T-helper 2 cell treated with Interferon-gamma antibody and Interleukin-4, amounts not matched to agents 5 μg/mL and 100 μg/mL, for 36 hours (primary cell): Measurements from ENCODE around the gene SLC2A10.

Experiments used
- DNase-seq: peaks from one replicate; pipeline ENCODE4 v3.0.0; 2021; ENCODE audit warnings: low spot score
- H3K27ac Mint-ChIP-seq: one replicate; pipeline ENCODE4 v1.8.0; 2021; ENCODE audit warnings: mild to moderate bottlenecking, mixed read lengths
- H3K27me3 Mint-ChIP-seq: one replicate; pipeline ENCODE4 v1.8.0; 2021; ENCODE audit warnings: low read depth, mixed read lengths
- H3K36me3 Mint-ChIP-seq: one replicate; pipeline ENCODE4 v1.8.0; 2021; ENCODE audit warnings: low read depth, mixed read lengths
- H3K4me1 Mint-ChIP-seq: one replicate; pipeline ENCODE4 v1.8.0; 2021; ENCODE audit warnings: low read depth, mixed read lengths
- H3K4me3 Mint-ChIP-seq: one replicate; pipeline ENCODE4 v1.8.0; 2022; ENCODE audit warnings: mild to moderate bottlenecking, moderate library complexity, mixed read lengths
- H3K9me3 Mint-ChIP-seq: one replicate; pipeline ENCODE4 v1.8.0; 2021; ENCODE audit warnings: mixed read lengths

The SLC2A10 gene

DNA sequence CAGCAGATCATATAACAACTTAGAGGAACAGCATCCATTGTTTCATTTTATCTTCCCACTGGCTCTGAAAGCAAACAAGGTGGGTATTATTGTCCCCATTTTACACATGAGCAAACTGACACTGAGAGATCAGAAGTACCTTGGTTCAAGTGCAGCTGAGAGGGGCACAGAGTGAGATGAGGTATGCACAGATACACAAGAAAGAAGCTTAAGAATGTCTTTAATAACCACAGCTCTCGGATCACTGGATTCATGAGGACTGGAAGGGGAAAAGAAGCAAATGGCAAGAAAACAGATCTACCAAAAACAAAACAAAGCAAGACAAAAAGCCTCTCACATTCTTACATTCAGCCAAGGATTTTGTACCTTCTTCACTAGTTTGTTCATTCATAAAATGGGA lies 10.6 kb downstream of the SLC2A10 start:
- no peak for DNase-seq
- H3K4me3 Mint-ChIP-seq: no peak overlapping the region
- peaks cover 4% of the 10 kb centered on the region for H3K27me3 Mint-ChIP-seq
- H3K4me1 Mint-ChIP-seq: no peaks in the 10 kb centered on the region
- H3K9me3 Mint-ChIP-seq: peaks cover 14% of the 10 kb centered on the region
- H3K27ac Mint-ChIP-seq: no peak overlapping the region
- no peaks in the 10 kb centered on the region for H3K36me3 Mint-ChIP-seq

DNA sequence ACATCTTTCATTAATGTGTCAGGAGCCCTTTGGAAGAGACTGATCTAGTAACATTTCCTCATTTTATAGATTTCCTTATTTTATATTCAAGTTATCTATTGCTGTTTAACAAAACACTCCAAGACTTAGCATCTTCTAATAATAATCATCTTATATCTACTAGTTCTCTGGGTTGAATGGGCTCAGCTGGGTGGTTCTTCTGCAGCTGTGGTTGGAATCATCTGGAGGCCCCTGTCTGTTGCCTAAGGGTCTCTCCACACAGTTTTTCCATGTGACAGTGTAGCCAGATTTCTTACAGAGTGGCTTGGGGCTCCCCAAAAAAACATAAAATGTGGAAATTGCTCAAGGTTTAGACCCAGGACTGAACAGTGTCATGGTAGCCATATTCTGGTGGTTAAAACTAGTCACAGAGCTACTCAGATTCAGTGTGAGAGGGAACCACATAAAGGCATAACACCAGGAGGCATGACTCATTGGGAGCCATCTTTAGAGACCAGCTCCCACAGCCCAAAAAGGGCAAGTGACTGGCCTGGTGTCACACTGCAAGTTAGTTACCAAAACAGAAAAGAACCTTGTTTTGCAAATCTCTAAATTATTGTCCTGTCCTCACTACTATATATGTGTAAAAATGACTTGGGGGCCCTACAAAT lies 11.5 kb downstream of the SLC2A10 start:
- H3K9me3 Mint-ChIP-seq: peaks cover 14% of the 10 kb centered on the region
- H3K27ac Mint-ChIP-seq: no peak overlapping the region
- no peak for DNase-seq

DNA sequence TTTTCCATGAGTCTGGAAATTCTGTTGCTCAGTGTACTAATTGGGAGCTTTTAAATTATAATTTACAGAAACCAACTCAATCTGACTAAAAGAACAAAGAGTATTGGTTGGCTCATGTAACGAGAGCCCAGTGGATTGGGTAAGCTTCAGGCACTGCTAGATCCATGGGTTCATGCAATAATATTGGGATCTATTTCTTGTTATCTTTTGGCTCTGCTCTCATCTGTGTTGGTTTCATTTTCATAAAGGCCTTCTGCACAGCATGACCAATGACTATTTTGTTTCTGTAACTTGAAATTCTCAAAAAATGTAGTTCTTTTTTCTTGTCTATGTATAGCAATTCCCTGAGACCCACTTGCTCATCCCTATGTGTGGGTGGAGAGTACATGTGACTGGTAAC lies 12.0 kb downstream of the SLC2A10 start:
- peaks cover 14% of the 10 kb centered on the region for H3K9me3 Mint-ChIP-seq
- H3K27ac Mint-ChIP-seq: no peak overlapping the region
- no peaks in the 10 kb centered on the region for H3K4me1 Mint-ChIP-seq

More for the DNA sequence above, 11.5 kb downstream of the SLC2A10 start:
- Mint-ChIP-seq H3K27me3 (peaks cover 1% of the 10 kb centered on the region), H3K4me1 (no peaks in the 10 kb centered on the region), H3K36me3 (no peaks in the 10 kb centered on the region), H3K4me3 (no peak overlapping the region)

DNA sequence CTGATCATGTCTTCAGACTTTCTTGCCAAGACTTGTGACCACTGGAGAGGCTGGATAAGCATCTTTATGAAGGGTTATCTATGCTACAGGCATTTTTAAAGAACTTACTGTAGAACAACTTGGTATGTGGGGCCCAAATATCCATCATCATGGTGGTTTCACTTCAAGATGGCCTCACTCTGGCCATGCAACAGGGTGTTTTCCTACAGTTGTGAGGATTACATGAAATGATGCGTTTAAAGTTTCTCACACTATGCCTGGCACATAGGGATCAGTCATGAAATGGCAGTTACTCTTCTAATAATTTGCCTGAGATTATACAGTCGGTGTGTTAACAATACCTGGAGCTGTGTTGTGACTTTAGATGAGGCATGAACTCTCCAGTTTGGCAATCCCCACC lies 13.0 kb downstream of the SLC2A10 start:
- no peak for DNase-seq
- H3K27me3 Mint-ChIP-seq: peaks cover 1% of the 10 kb centered on the region
- H3K27ac Mint-ChIP-seq: no peak overlapping the region
- no peaks in the 10 kb centered on the region for H3K4me1 Mint-ChIP-seq
- peaks cover 14% of the 10 kb centered on the region for H3K9me3 Mint-ChIP-seq
- H3K4me3 Mint-ChIP-seq: no peak overlapping the region
- no peaks in the 10 kb centered on the region for H3K36me3 Mint-ChIP-seq

More for the DNA sequence above, 12.0 kb downstream of the SLC2A10 start:
- Mint-ChIP-seq H3K36me3 (no peaks in the 10 kb centered on the region), H3K4me3 (no peak overlapping the region), H3K27me3 (peaks cover 1% of the 10 kb centered on the region)
- DNase-seq: no peak

DNA sequence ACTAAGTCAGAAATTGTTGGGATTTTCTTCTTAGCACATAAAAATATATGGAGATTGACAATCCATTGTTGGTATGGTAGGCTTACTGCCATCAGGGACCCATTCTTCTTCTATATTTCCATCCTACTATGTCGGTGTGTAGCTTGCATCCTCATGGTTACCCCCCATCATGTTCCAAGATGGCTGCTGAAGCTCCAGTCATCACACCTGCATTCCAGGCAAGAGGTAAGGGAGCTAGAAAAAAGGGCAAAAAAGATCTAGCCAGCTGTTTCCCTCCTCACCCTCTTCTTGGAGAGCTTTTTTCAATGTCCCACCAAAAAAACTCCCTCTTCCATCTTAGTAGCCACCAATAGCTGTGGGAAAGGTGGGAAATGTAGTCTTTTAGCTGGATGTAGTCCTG lies 13.6 kb downstream of the SLC2A10 start:
- H3K27me3 Mint-ChIP-seq: peaks cover 1% of the 10 kb centered on the region
- no peak overlapping the region for H3K27ac Mint-ChIP-seq
- no peak overlapping the region for H3K4me3 Mint-ChIP-seq
- DNase-seq: no peak
- peaks cover 14% of the 10 kb centered on the region for H3K9me3 Mint-ChIP-seq
- H3K36me3 Mint-ChIP-seq: no peaks in the 10 kb centered on the region
- no peaks in the 10 kb centered on the region for H3K4me1 Mint-ChIP-seq

DNA sequence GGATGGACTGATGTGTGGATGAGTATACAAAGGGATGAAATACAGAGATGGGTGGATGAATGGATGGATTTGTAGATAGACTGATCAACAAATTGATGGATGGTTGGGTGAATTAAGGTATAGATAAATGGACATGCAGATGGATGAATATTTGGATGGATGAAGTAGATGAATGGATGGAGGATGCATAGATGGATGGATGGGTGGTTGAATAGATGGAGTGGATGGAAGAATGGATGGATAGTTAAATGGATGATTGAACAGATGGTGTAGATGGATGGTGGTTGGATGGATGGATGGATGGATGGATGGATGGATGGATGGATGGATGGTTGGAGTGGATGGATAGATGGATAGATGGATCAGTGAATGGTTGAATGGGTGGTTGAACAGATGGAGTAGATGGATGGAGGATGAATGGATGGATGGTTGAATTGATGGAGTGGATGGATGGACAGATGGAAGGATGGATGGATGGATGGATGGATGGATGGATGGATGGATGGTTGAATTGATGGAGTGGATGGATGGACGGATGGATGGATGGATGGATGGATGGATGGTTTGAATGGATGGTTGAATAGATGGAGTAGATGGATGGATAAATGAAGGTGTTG lies 15.0 kb downstream of the SLC2A10 start:
- peaks cover 1% of the 10 kb centered on the region for H3K27me3 Mint-ChIP-seq
- H3K9me3 Mint-ChIP-seq: peaks cover 14% of the 10 kb centered on the region
- H3K36me3 Mint-ChIP-seq: no peaks in the 10 kb centered on the region
- no peak overlapping the region for H3K27ac Mint-ChIP-seq
- no peak for DNase-seq
- no peak overlapping the region for H3K4me3 Mint-ChIP-seq
- H3K4me1 Mint-ChIP-seq: no peaks in the 10 kb centered on the region

DNA sequence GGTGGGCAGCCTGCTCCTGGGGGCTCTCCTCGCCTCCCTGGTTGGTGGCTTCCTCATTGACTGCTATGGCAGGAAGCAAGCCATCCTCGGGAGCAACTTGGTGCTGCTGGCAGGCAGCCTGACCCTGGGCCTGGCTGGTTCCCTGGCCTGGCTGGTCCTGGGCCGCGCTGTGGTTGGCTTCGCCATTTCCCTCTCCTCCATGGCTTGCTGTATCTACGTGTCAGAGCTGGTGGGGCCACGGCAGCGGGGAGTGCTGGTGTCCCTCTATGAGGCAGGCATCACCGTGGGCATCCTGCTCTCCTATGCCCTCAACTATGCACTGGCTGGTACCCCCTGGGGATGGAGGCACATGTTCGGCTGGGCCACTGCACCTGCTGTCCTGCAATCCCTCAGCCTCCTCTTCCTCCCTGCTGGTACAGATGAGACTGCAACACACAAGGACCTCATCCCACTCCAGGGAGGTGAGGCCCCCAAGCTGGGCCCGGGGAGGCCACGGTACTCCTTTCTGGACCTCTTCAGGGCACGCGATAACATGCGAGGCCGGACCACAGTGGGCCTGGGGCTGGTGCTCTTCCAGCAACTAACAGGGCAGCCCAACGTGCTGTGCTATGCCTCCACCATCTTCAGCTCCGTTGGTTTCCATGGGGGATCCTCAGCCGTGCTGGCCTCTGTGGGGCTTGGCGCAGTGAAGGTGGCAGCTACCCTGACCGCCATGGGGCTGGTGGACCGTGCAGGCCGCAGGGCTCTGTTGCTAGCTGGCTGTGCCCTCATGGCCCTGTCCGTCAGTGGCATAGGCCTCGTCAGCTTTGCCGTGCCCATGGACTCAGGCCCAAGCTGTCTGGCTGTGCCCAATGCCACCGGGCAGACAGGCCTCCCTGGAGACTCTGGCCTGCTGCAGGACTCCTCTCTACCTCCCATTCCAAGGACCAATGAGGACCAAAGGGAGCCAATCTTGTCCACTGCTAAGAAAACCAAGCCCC lies 16.0 kb downstream of the SLC2A10 start:
- DNase-seq: no peak
- H3K27me3 Mint-ChIP-seq: peaks cover 1% of the 10 kb centered on the region
- no peaks in the 10 kb centered on the region for H3K36me3 Mint-ChIP-seq
- H3K4me3 Mint-ChIP-seq: no peak overlapping the region
- peaks cover 7% of the 10 kb centered on the region for H3K9me3 Mint-ChIP-seq
- no peak overlapping the region for H3K27ac Mint-ChIP-seq
- H3K4me1 Mint-ChIP-seq: no peaks in the 10 kb centered on the region

DNA sequence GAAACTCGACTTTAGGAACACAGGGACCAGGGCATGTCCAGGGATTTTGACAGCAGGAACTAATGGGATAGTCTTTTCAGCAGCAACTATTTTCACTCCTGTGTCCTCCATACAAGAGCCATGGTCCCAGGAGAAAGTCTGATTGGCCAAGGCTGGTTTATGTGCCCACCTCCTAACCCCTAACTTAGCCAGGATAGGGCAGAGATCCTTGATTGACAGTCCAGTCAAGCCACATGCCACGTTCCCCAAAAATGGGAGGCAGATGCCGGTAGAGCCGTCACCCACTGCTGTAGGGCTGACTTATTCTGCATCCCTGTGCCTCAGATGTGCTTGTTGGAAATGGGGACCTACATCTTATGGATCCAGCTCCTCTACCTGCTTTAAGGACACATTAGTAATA lies 22.3 kb downstream of the SLC2A10 start:
- Mint-ChIP-seq H3K27ac (no peak overlapping the region), H3K9me3 (no peaks in the 10 kb centered on the region)

DNA sequence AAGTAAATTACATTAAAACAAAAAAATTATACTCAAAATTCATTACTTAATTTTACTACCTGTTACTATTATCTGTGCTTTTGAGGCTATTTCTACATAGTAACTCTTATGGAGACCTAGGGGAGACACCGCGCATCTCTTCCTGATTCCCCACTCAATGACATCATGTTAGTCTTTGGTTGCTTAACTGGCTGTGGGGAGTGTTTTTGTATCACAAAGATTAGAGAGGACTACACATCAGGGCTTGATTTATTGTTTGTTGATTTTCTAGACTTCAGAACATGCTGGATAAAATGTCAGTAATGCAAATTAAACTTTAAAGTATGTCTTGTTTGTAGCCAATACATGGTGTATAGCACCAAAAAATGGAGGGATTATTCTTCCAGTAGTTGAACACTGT lies 26.0 kb downstream of the SLC2A10 start:
- Mint-ChIP-seq H3K27ac (no peak overlapping the region), H3K4me1 (no peaks in the 10 kb centered on the region), H3K27me3 (peaks cover 5% of the 10 kb centered on the region), H3K9me3 (no peaks in the 10 kb centered on the region), H3K4me3 (no peak overlapping the region), H3K36me3 (no peaks in the 10 kb centered on the region)
- DNase-seq: no peak

More for the DNA sequence above, 22.3 kb downstream of the SLC2A10 start:
- Mint-ChIP-seq H3K4me3 (no peak overlapping the region), H3K4me1 (no peaks in the 10 kb centered on the region), H3K27me3 (no peaks in the 10 kb centered on the region), H3K36me3 (no peaks in the 10 kb centered on the region)
- no peak for DNase-seq

DNA sequence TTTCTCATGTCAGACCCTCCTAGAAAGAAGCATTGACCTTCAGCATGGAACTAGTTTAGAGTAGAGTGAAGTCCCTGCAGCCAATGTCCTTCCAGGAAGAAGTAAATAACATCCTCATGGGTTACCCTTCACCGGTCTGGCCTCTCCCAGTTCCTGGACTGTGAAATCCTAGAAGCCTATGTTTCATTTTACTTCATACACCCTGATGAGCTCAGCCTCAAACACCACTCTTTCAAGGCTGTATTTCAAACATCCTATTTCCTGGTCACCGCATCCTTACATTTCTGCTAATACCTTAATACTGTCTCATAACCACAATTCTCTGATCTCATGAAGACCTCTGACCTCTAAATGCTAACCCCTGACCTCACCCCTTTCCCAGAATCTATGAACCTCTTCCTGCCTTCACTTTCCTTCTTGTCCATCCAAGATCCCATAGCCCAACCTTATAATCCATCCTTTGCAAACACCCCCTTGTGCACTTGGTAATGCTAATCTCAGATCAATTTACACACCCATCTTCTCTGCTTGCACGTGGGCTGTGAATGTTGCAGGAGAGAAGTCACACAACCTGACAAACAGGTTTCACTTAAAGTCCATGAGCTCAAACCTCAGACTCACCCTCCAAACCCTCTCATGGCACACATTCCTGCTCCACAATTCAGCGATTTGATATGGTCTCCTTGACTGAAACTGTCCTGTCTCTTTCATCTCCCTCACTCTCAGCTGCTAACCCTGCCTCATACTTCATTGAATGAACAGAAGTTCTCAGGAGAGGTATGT lies 30.2 kb downstream of the SLC2A10 start:
- DNase-seq: no peak
- Mint-ChIP-seq H3K27me3 (peaks cover 21% of the 10 kb centered on the region), H3K9me3 (no peaks in the 10 kb centered on the region), H3K27ac (no peak overlapping the region), H3K4me3 (no peak overlapping the region), H3K36me3 (no peaks in the 10 kb centered on the region), H3K4me1 (no peaks in the 10 kb centered on the region)

DNA sequence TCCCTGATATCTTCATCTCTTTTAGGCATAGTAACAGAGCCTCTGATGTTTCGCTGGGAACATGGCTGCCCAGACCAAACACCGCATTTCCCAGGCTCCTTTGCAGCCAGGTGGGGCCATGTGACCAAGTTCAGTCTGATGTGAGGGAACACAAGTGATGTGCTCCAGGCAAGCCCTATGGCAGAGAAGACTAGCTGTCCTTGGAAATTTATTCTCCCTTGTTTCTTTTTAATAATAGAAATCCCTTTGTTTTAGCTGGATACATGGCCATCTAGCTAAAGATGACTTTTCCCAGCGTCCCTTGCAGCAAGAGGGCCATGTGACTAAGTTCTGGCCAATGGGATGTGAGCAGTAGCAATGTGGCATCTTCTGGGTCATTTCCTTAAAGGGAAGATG lies 30.8 kb downstream of the SLC2A10 start:
- H3K27ac Mint-ChIP-seq: no peak overlapping the region
- no peak overlapping the region for H3K4me3 Mint-ChIP-seq
- no peaks in the 10 kb centered on the region for H3K36me3 Mint-ChIP-seq
- H3K9me3 Mint-ChIP-seq: no peaks in the 10 kb centered on the region
- DNase-seq: no peak
- peaks cover 23% of the 10 kb centered on the region for H3K27me3 Mint-ChIP-seq
- no peaks in the 10 kb centered on the region for H3K4me1 Mint-ChIP-seq

DNA sequence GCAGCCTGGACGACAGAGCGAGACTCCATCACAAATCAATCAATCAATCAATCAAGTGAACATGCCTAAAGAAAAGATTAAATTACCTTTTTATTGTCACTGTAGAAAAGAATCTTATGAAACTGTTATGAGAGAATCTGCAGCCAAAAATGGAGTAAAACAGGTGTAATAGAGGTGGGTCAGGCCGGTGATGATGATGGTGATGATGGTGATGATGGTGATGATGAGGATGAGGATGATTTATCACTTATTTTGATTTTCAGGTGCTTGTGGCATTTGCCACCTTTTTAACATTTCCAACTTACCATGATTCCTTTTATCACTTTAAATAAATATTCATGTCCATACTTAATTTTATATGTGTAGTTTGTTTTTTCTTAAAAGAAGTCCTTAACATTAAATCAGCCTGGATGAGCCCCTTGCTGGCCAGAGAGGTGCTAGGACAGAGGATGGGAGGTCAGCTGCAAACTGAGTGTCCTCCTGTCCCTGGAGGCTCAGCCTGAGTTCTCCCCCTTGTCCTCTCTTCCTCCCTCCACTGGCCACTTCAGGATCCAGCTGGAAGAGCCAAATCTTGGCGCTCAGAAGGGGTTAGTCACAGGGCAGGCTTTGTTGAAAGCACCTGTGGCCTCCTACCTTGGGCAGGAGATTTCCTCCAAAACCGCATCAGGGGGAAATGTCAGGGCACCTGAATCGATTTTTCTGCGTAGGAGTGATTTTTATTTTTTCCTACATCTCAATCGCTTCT lies 32.6 kb downstream of the SLC2A10 start:
- H3K27me3 Mint-ChIP-seq: peaks cover 37% of the 10 kb centered on the region
- H3K36me3 Mint-ChIP-seq: no peaks in the 10 kb centered on the region
- no peaks in the 10 kb centered on the region for H3K9me3 Mint-ChIP-seq
- no peak overlapping the region for H3K4me3 Mint-ChIP-seq
- no peak for DNase-seq
- H3K27ac Mint-ChIP-seq: no peak overlapping the region
- H3K4me1 Mint-ChIP-seq: no peaks in the 10 kb centered on the region

DNA sequence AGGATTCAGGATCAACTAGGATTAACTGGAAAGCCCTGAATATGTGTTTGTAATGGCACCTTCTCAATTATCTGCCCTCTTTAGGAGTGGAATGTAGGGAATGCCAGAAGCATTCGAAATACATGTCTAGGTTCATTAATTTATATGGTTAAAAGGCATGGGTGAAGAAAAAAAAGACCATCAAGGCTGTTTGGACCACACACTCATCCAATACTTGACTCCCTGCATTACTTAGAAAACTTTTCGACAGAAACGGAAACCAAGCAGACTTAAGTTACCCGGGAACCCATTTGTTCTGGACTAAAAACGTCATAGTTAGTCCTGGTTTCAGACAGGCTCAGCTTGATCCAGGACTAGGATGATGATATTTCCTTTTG lies 33.2 kb downstream of the SLC2A10 start:
- no peaks in the 10 kb centered on the region for H3K36me3 Mint-ChIP-seq
- no peaks in the 10 kb centered on the region for H3K4me1 Mint-ChIP-seq
- peaks cover 43% of the 10 kb centered on the region for H3K27me3 Mint-ChIP-seq
- H3K27ac Mint-ChIP-seq: no peak overlapping the region
- DNase-seq: no peak
- H3K9me3 Mint-ChIP-seq: no peaks in the 10 kb centered on the region
- no peak overlapping the region for H3K4me3 Mint-ChIP-seq
